Calu3 (cell line): ENCODE measurements around the gene MBOAT7. TPM values are rescaled to one million over a fixed set of nuclear protein-coding genes. Genes with fewer than 3 reads are reported as not detected.

ENCODE experiments used
- BruUV-seq: library from RNA; stranded (reverse); fragments of 400-500 nt; replicated peaks from 2 replicates; lab custom pipeline; 2021; lab: Mats Ljungman, UMichigan
- CTCF ChIA-PET: fragments of 300-600 bp; sonication (Branson Sonifier 250); formaldehyde crosslinking; loops from one replicate; lab custom pipeline; 2022; ENCODE audit warnings: antibody characterized with exemption; lab: Charles Lee
- DNase-seq: peaks from one replicate; pipeline ENCODE4 v3.0.0; 2022
- H3K27ac Mint-ChIP-seq: one replicate; pipeline ENCODE4 v1.8.0; 2022; ENCODE audit warnings: mixed read lengths; ENCODE audit not compliant: unreplicated experiment
- H3K27me3 Mint-ChIP-seq: one replicate; pipeline ENCODE4 v1.8.0; 2022; ENCODE audit warnings: mixed read lengths; ENCODE audit not compliant: unreplicated experiment
- H3K36me3 Mint-ChIP-seq: one replicate; pipeline ENCODE4 v1.8.0; 2022; ENCODE audit warnings: mild to moderate bottlenecking, moderate library complexity, mixed read lengths; ENCODE audit not compliant: insufficient read depth, unreplicated experiment
- H3K4me1 Mint-ChIP-seq: one replicate; pipeline ENCODE4 v1.8.0; 2022; ENCODE audit warnings: mild to moderate bottlenecking, low read depth, mixed read lengths; ENCODE audit not compliant: unreplicated experiment
- H3K4me3 Mint-ChIP-seq: one replicate; pipeline ENCODE4 v1.8.0; 2022; ENCODE audit warnings: mild to moderate bottlenecking, low read depth, moderate library complexity, mixed read lengths; ENCODE audit not compliant: unreplicated experiment
- H3K9me3 Mint-ChIP-seq: one replicate; pipeline ENCODE4 v1.8.0; 2022; ENCODE audit warnings: low read depth, mixed read lengths; ENCODE audit not compliant: unreplicated experiment
- CTCF ChIP-seq: fragments of 200-600 bp; IDR thresholded peaks from one replicate; pipeline ENCODE4 v1.8.0; 2022; ENCODE audit warnings: antibody characterized with exemption; ENCODE audit not compliant: unreplicated experiment
- intact Hi-C: fragments of 100-400 bp; cut with micrococcal nuclease; formaldehyde crosslinking; loops from one replicate; pipeline ENCODE4 v1.10.0; 2022; ENCODE audit not compliant: unreplicated experiment
- total RNA-seq: library from RNA; stranded (reverse); gene quantifications from 2 replicates; pipeline ENCODE4 v1.2.3, GENCODE V29; 2022

The MBOAT7 gene
- total RNA-seq, 1 experiment from 2014 or later: 287 TPM

- Mint-ChIP-seq H3K4me1 (peaks cover 27% of the 10 kb centered on the region), H3K36me3 (peaks cover 91% of the 10 kb centered on the region), H3K9me3 (no peaks in the 10 kb centered on the region), H3K4me3 (peak overlapping the region; percentile 82), H3K27me3 (no peaks in the 10 kb centered on the region), H3K27ac (peak overlapping the region; percentile 93)
- no peak for TF ChIP-seq CTCF
- peak; percentile 100 for DNase-seq
- intact Hi-C loops: no loop called here
- BruUV-seq: no TSS peak
- CTCF ChIA-PET: interaction anchor here (0.6 to 3.7 kb wide), 18 partner anchors 10 to 1435 kb away, joined by 3 to 35 read pairs (median 5); partner anchors contain the start of genes CNOT3, LENG1, MYADM and RPS9
Observed at GRCh38 chr19:54189735-54190502, 539 bp upstream of the MBOAT7 start.

- no TSS peak for BruUV-seq
Observed at GRCh38 chr19:54188215-54188871, 1.0 kb downstream of the MBOAT7 start.

GRCh38 chr19:54186934-54187381 is 2.4 kb downstream of the MBOAT7 start:
- CTCF ChIA-PET: interaction anchor here (0.6 kb wide), 1 partner anchor 676 kb away, joined by 8 read pairs; no protein-coding TSS in a partner anchor
- H3K4me3 Mint-ChIP-seq: peak overlapping the region; percentile 82
- H3K4me1 Mint-ChIP-seq: peaks cover 22% of the 10 kb centered on the region
- intact Hi-C loops: no loop called here
- TF ChIP-seq CTCF: no peak
- no peak for DNase-seq
- peaks cover 83% of the 10 kb centered on the region for H3K36me3 Mint-ChIP-seq
- no peaks in the 10 kb centered on the region for H3K9me3 Mint-ChIP-seq
- no TSS peak for BruUV-seq
- H3K27me3 Mint-ChIP-seq: no peaks in the 10 kb centered on the region
- H3K27ac Mint-ChIP-seq: peak overlapping the region; percentile 15

More at GRCh38 chr19:54188215-54188871, 1.0 kb downstream of the MBOAT7 start:
- no peak for TF ChIP-seq CTCF
- H3K4me1 Mint-ChIP-seq: peaks cover 27% of the 10 kb centered on the region
- intact Hi-C loops: no loop called here
- peak overlapping the region; percentile 25 for H3K27ac Mint-ChIP-seq
- peak; percentile 54 for DNase-seq
- H3K9me3 Mint-ChIP-seq: no peaks in the 10 kb centered on the region
- H3K4me3 Mint-ChIP-seq: peak overlapping the region; percentile 82
- CTCF ChIA-PET: interaction anchor here (0.6 to 3.7 kb wide), 10 partner anchors 16 to 395 kb away, joined by 3 to 35 read pairs (median 7); partner anchors contain the start of genes CNOT3, LENG1, MYADM and TMC4
- H3K36me3 Mint-ChIP-seq: peaks cover 93% of the 10 kb centered on the region
- no peaks in the 10 kb centered on the region for H3K27me3 Mint-ChIP-seq

GRCh38 chr19:54186351-54186750 is 3.0 kb downstream of the MBOAT7 start:
- CTCF ChIA-PET: no interaction called here
- no peaks in the 10 kb centered on the region for H3K27me3 Mint-ChIP-seq
- no peak overlapping the region for H3K27ac Mint-ChIP-seq
- TF ChIP-seq CTCF: no peak
- DNase-seq: no peak
- intact Hi-C loops: no loop called here
- H3K4me3 Mint-ChIP-seq: peak overlapping the region; percentile 82
- peaks cover 16% of the 10 kb centered on the region for H3K4me1 Mint-ChIP-seq
- no peaks in the 10 kb centered on the region for H3K9me3 Mint-ChIP-seq
- peaks cover 80% of the 10 kb centered on the region for H3K36me3 Mint-ChIP-seq
- TSS peak; percentile 13 for BruUV-seq
